NOMO-1 (cell line): ENCODE measurements around the gene SLC1A4.

Experiments used
- DNase-seq, 2 experiments: peaks; one replicate each; lab custom pipeline; 2025; ENCODE audit not compliant: unreplicated experiment in 2 of 2; lab: John Stamatoyannopoulos, UW

The SLC1A4 gene

GRCh38 chr2:65070172-65070830, 81.1 kb downstream of the SLC1A4 start:
- no peak for DNase-seq

GRCh38 chr2:65070856-65071255, 81.7 kb downstream of the SLC1A4 start:
- no peak for DNase-seq

GRCh38 chr2:65071499-65072180, 82.4 kb downstream of the SLC1A4 start:
- DNase-seq = no peak

GRCh38 chr2:65072181-65072970, 83.2 kb downstream of the SLC1A4 start:
- no peak for DNase-seq
